NCI-H146 (cell line): ENCODE measurements around the gene ACKR1.

Experiments used
- DNase-seq: peaks from one replicate; lab custom pipeline; 2025; lab: John Stamatoyannopoulos, UW

ACKR1 gene

GRCh38 chr1:159222075-159222865 lies 17.6 kb downstream of the ACKR1 start:
- no peak for DNase-seq

DNA sequence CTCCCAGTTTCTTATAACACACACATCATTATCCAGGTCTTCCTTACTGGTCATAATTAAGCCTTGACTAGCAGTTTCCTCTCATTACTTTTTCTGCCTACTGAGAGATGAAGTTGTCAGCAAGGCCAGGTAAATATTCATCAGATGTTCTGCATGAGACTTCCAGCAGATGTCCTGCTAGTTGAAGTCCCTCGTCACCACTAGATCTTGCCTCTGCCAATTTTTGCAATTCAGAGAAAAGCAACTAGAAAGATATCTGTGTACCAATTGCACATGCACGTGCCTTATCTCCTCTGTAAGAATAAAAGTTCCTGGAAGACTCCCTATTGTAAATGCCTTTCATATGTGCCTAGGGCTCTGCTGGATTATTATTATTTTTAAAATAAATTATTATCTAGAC lies 18.3 kb downstream of the ACKR1 start:
- no peak for DNase-seq

GRCh38 chr1:159228554-159228953 lies 23.9 kb downstream of the ACKR1 start:
- DNase-seq: no peak

GRCh38 chr1:159229260-159229885 lies 24.7 kb downstream of the ACKR1 start:
- DNase-seq: no peak

DNA sequence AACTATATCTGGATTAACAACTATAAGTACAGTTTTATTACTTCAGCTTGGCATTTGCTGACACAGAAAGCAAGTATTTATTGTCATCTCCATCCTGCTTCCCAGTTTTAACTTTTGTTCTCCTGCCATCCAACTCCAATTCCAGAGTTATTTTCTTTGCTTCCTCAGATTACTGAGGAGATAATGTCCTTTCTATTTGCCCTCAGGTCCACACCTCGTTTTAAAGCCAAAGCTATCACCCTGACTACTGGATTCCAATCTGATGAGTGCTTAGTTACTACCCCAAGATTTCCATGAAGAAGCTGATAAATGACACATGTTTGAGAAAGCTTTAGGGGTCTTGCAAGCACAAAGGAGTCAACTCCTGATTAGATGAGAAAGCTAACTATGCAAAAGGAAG lies 25.2 kb downstream of the ACKR1 start:
- DNase-seq: no peak

DNA sequence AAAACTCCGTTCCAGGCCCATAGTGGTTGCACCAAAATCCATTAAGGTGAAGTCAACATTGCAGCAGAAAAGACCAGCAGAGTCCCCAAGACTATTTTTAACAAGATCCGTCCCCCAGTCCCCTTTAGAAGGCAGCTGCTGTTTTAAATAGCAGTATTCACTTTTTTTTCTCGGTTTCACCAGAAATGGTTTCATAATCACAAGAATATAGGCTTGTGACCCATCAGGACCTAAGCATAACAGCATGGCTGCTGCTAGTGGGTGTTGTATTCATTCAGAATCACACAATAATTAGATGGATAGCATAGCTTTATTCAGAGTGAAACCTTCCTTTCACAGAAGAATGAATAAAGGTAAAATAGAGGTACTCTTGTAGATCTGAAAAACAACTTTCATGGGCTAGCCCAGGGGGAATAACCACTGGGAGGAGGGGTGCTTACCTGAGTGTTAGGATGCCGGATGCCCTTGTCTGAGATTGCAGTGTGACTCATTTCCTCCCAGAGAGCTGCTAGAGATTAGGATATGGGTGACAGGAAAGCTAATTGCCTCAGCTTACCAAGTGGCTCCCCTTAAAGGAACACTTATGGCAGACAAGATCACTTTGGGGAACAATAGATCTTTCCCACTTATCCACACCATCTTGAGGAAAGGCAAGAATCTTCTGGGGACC lies 35.0 kb downstream of the ACKR1 start:
- DNase-seq: no peak

DNA sequence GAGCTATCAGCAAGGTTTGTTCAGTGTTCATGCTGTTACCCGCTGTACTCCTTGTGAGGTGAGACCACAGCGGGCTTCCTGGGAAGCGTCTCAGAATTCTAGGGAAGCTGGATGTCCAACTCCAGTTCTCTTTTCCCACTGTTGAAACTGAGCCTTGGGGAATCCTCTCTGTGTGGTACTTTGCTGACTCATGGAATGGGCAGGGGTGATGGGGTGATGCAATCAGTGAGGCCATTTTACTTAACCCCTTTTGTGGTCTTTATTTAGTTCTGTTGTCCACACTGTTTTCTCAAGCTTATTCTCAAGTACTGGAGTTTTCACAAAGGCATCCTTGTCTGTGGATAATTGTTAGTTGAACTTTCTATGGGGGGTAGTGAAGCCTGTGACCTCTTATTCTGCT lies 42.6 kb downstream of the ACKR1 start:
- no peak for DNase-seq

DNA sequence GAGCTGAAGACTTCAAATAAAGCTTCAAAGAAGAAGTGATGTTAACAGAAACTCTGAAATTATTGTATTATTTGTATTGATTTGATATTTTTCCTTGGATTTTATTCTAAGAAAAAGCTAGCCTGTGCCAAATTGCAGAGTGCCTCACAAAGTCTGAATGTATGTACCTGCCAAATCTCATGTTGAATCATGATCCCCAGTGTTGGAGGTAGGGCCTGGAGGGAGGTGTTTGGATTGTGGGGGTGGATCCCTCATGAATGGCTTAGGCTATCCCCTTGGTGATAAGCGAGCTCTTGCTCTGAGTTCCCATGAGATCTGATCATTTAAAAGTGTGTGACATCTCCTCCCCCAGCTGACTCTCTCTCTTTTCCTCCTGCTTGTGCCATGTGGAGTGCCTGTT lies 43.6 kb downstream of the ACKR1 start:
- DNase-seq: no peak

DNA sequence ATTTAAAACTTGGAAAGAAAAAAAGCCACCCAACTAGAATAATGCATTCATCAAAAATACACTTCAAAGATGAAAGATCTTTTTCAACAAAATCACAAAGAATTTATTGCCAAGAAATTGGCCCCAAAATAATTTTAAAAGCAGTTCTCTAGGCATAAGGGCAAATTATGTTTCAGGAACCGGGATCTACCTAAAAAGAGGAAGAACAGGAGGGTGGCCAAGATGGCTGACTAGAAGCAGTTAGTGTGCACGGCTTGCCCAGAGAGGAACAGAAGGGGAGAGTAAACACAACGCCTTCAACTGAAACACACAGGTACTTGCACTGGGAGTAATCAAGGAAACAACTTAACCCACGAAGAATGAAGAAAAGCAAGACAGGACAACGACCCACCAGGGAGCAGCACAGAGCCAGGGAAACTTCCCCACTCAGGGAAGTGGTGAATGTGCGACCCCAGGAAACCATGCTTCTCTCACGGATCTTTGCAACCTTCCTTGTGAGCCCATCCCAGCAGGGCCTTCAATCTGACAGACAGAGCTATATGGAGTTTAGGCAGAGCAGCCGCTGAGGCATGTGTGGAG lies 46.1 kb downstream of the ACKR1 start:
- no peak for DNase-seq
